OCI-LY1 (cell line): ENCODE measurements around the gene KDM5C.

Experiments used
- CTCF ChIP-seq: fragments of 200-600 bp; sonication (generic), shearing (Covaris generic); IDR thresholded peaks from 2 replicates; pipeline ENCODE4 v1.5.1; 2017; ENCODE audit warnings: mild to moderate bottlenecking, antibody characterized with exemption, low read length, moderate library complexity, mixed read lengths
- EZH2 ChIP-seq: fragments of 200-600 bp; sonication (generic), shearing (Covaris generic); IDR thresholded peaks from 2 replicates; pipeline ENCODE4 v1.8.0; 2017; ENCODE audit warnings: borderline replicate concordance, mixed run types, mild to moderate bottlenecking, antibody characterized with exemption, low read length, moderate library complexity, mixed read lengths

- no peak for TF ChIP-seq EZH2
- TF ChIP-seq CTCF: no peak
These were observed 71.4 kb downstream of the KDM5C start for GRCh38 chrX:53153581-53153980.
